NCI-H82 treated with DMSO at 0.1 percent for 48 hours (cell line): ENCODE data around the gene NOD2.

ENCODE experiments used
- DNase-seq: peaks from one replicate; lab custom pipeline; 2025; ENCODE audit not compliant: unreplicated experiment; lab: John Stamatoyannopoulos, UW

The NOD2 gene

DNA sequence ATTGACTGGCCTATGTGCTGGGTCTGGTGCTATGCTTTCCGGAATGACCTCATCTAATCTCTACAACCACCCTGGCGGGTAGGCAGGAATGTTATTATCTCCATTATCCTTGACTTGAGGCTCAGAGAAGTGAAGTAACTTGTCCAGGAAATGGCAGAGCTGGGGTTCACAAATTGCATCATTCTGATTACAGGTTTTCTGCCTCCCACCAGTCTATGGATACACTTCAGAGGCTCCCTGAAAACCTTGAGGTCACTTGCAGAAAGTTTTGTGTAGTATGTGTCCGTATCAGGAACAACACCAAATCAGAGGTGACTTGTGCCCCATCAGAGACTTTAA lies 19.1 kb downstream of the NOD2 start:
- no peak for DNase-seq

DNA sequence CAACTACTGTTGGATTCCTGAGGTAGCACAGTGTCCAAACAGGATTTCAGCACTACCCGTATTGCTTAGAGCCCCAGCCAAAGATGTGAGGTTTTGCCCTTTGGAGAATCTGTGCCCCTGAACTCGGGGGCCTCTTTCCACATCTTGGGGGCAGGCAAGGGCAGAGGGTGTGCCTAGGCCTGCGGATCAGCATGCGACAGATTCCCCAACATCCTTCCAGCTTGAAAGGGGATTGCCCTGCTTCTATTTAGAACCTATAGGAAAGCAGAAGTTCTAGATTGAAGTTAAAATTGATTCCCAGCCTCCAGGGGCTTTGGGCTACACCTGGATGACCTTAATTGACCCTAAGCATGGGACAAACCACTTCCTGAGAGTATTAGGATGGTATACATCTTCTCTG lies 19.6 kb downstream of the NOD2 start:
- no peak for DNase-seq

DNA sequence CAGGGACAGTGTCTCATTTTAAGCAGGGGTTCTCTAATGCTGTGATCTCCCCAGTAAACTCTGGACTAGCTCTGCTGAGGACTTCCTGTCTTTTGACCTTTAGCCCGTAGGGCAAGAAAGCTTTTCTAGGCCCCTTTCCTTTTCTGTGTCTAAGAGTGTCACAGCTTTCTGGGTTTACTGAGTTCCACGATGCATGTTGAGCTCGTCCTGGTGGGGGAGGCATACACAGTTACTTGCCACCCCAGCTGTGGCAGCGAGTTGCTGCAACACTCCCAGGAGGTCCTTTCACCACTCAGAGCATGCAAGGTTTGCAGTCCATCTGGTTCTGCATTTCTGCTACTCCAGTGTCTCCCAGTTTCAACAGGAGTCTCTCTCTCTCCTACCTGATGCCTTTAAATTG lies 23.7 kb downstream of the NOD2 start:
- DNase-seq: no peak

DNA sequence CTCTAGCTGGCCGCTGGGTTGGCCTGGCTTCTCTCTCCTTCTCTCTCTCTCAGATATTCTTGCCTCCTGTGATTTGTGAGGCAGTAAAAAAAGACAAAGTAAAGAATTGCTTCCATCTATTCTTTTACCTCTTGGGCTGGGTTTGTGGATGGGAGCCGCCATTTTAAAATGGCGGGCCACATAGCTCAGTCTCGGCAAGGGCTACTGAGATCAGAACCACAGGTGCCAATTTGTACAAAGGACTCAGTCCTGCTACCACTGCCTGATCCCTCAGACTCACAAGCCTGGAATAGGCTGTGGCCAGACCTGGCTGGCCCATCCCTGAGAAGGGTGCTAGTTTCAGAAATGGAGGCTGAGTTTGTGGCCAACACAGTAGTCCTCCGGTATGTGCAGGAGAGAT lies 24.1 kb downstream of the NOD2 start:
- DNase-seq: no peak

DNA sequence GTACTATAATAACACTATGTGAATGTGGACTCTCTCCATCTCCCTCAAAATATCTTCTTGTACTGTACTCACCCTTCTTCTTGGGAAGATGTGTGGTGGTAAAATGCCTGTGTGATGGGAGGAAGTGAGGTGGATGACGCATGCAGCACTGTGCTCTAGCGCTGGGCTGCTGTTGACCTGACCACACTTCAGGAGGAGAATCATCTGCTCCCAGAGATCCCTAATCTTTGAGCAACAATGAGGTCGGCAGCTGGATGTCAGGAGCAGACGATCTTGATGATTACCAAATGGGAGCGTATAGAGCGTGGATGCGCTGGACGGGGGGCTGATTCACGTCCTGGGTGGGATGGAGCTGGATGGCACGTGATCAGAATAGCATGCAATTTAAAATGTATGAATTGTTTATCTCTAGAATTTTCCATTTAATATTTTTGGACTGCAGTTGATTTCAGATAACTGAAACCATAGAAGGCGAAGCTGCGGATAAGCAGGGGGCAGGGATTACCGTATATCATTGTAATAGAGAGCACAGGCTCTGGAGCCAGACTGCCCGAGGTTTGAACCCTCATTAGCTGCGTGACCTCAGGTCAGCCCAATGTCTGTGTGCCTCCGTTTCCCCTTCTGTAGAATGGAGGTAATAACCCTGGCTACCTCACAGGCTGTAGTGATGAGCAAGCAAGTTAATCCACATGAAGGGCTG lies 24.8 kb downstream of the NOD2 start:
- DNase-seq: no peak

DNA sequence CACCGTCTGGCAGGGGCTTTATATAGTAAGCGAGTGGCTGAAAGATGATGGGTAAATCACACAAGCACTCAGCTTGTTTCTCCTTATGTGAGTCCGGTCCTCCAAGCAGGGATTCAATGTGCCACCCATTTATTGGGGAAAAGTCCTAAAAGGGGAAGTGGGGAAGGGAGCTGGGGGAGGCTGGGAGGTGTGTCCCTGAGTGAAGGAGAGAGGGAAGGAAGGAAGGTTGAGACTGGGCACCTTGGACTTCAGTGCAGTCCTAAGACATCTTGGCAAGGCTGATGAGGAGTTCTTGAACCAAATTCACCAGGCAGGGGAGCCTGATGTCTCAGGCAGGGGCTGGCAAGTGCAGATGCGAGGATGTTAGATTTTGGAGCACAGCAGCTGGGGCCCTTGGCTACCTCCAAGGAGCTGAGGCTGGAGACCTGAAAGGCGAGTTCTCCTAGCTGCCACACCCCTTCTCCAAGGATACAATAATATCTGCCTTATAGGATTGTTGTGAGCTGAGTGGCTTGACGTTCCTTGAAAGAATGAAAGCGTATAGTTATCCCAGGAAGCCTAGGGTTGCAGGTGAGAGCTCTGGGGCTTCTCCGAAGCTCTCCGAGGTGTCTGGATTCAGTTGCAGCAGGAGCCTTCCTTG lies 25.5 kb downstream of the NOD2 start:
- DNase-seq: no peak

DNA sequence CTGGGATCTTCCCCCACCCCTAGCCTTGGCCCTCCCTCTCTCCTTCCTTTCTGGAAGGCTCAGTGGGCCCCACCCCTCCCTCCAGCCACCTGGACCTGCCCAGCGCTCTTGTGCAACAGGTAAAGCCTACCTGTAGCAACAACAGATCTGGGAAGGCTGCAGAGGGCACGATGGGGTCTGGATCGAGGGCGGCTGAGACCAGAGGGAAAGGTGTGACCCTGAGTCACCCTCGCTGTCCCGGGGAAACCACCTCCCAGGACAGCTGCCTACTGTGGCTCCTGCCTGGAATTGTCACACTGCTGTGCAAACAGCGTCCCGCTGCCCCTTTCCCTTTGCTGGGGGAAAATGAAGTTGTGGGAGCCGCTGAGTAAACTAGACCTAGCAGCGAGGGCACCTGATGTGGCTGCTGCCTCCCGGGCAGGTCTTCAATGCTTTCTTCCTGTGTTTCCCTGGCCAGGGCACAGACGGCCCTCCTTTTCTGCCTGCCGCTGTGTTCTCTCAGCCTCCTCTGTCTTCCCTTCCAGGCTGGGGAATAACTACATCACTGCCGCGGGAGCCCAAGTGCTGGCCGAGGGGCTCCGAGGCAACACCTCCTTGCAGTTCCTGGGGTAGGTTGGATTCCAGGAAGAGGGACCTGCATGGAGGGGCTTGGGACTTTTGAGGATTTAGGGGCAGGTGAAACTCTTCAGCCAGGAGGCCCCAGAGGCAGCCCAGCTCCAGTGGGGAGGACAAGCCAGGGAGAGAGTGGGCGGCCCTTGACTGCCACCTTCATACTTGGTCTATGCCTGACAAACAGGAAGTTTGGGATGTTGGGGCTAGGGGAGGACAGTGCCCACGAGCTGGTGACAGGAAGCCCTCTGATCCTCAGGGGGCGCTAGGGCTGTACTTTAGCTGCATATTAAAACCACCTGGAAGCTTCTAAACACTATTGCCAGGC lies 26.3 kb downstream of the NOD2 start:
- DNase-seq: no peak

DNA sequence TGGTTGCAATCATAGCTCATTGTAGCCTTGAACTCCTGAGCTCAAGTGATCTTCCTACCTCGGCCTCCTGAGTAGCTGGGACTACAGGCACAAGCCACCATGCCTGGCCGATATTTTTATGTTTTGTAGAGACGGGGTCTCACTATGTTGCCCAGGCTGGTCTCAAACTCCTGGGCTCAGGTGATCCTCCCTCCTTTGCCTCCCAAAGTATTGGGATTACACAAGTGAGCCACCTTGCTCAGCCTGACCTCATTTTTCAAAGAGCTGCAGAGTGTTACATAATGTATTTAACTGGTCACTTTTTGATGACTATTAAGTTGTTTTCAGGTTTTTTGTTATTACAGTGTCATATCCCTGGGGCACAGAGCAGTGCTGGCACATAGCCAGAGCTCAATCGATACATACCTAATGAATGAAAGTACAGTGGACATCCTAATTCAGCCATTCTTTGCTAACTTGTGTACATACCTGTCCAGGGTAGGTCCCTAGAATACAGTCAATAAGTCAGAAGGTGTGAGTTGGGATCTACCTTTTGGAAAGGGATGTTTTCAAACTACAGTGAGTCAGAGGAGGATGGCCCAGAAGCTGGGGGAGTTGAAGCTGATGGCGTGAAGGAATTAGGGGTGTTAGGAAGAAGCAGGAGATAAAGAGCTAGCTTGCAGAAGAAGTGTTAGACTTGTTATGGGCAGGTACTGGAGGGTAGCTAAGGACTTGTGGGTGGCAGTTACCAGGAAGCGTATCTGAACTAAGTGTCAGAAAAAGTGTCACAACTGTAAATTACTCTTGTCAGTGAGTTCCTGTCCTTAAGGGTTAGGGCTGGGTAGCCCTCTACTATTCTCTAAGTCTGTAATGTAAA lies 28.4 kb downstream of the NOD2 start:
- no peak for DNase-seq

DNA sequence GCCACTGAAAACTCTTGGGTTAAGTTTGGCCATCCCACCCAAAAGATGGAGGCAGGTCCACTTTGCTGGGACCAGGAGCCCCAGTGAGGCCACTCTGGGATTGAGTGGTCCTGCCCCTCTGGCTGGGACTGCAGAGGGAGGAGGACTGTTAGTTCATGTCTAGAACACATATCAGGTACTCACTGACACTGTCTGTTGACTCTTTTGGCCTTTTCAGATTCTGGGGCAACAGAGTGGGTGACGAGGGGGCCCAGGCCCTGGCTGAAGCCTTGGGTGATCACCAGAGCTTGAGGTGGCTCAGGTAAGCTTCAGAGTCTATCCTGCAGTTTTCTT lies 29.0 kb downstream of the NOD2 start:
- no peak for DNase-seq

DNA sequence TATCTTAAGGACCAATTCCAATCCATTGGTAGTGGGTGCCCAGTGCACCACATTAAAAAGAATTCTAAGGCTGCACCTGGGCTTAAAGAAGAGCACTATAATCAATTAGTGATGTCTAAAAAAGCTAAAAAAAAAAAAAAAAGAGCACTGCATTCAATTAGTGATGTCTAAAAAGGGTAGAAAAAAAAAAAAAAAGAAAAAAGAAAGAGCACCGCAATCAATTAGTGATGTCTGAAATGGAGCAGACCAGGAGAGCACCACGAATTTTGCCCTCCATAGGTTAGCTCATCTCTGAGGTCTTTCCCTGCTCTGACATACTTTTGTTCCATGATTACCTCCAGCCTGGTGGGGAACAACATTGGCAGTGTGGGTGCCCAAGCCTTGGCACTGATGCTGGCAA lies 29.6 kb downstream of the NOD2 start:
- no peak for DNase-seq

DNA sequence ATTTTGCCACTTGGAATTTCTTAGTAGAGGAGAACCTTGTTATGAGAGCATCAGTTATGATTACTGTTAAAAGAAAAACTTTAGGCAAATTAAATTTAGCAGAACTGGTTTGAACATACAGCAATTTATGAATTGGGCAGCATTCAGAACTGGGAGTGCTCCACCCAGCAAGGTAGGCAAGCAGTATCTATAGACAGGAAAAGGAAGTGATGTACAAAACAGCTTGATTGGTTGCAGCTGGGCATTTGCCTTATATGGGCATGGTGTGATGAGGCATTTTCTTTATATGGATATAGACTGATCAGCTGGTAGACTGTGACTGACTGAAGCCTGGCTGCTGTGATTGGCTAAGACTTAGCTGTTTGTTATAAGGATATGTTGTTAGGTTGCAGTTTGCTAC lies 30.9 kb downstream of the NOD2 start:
- no peak for DNase-seq

DNA sequence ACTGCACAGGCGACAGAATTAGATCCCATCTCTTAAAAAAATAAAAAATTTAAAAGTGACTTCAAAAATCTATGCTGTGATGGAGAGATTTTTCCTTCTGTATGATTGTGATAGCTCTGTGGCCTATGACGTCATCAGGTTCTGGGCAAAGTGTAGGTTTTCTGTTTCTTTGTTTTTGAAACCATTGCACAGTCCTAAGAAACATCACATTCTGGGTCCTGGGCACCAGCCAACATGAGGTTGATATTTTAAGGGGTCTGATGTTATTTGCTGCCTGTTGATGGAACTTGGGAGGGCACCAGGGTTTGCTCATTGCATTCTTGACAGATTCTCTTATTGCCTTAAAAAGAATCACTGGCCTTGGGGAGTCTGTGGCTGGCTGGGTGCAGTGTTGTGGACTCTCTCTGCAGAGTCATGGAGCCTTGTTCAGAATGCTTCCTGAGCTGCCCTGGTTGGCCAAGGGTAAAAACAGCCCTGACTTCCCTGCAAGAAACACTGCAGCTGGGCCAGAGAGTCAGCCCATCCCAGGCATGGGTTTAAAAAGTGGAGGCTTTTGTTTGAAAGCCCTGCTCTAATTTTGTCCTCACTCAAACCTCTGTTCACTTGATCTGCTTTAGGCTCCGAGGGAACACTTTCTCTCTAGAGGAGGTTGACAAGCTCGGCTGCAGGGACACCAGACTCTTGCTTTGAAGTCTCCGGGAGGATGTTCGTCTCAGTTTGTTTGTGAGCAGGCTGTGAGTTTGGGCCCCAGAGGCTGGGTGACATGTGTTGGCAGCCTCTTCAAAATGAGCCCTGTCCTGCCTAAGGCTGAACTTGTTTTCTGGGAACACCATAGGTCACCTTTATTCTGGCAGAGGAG lies 38.0 kb downstream of the NOD2 start:
- no peak for DNase-seq

DNA sequence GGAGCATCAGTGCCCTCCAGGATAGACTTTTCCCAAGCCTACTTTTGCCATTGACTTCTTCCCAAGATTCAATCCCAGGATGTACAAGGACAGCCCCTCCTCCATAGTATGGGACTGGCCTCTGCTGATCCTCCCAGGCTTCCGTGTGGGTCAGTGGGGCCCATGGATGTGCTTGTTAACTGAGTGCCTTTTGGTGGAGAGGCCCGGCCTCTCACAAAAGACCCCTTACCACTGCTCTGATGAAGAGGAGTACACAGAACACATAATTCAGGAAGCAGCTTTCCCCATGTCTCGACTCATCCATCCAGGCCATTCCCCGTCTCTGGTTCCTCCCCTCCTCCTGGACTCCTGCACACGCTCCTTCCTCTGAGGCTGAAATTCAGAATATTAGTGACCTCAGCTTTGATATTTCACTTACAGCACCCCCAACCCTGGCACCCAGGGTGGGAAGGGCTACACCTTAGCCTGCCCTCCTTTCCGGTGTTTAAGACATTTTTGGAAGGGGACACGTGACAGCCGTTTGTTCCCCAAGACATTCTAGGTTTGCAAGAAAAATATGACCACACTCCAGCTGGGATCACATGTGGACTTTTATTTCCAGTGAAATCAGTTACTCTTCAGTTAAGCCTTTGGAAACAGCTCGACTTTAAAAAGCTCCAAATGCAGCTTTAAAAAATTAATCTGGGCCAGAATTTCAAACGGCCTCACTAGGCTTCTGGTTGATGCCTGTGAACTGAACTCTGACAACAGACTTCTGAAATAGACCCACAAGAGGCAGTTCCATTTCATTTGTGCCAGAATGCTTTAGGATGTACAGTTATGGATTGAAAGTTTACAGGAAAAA lies 38.8 kb downstream of the NOD2 start:
- DNase-seq: no peak

DNA sequence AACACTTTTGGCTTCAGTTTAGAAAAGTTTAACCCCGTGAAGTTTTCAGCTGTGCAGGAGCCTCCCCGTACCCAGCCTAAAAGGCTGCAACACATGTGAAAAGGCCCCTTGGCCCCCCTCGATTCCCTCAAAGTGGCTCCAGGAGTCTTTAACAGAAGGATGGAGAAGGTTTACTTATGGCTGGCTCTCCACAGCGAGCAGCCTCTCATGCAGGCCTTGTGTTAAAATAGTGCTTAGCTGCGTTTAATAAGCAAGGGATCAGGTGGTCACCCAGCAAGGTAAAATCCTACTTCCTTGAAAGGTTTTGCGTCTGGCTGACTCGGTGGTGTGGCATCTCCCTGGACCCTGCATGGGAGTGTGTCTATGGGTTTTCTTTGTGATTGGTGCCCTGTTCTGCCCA lies 40.1 kb downstream of the NOD2 start:
- DNase-seq: no peak

DNA sequence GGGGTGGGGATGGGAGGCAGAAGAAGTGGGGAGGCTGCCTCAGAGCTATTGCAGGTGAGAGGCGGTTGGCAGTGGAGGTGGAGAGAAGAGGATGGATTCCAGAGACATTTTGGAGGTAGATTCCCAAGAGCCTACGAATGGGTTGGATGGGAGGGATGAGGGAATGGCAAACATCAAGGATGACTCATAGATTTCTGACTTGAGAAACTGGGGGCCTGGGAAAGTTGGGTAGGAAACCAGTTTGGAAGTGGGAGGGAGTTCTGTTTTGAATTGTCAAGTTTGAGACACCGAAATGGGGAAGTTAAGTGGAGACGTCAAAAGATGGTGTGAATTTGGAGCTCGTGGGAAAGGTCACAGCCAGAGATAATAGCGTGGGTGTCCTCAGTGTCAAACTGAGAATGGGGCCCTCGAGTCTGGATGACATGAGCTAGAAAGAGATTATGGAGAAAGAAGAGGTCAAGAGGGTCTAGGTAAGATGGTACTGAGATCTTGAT lies 42.3 kb downstream of the NOD2 start:
- no peak for DNase-seq

DNA sequence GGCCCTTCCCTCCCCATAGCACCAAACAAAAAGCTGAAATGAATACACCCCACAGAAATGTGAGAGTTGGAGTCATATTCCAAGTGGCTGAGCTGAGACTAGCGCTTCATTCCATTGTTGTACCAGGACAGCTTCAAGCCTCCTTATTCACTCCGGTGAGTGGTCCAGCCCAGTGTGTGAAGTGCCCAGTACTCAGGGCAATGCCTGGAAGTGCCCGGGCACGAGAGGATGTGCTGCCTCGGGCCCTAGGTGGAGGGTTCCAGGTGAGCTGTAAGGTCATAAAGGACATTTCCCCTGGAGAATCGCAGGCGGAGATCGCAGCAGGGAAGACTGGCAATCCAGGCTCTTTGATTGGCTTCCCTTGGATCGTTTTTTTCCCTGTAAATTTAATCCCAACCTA lies 43.0 kb downstream of the NOD2 start:
- DNase-seq: no peak

DNA sequence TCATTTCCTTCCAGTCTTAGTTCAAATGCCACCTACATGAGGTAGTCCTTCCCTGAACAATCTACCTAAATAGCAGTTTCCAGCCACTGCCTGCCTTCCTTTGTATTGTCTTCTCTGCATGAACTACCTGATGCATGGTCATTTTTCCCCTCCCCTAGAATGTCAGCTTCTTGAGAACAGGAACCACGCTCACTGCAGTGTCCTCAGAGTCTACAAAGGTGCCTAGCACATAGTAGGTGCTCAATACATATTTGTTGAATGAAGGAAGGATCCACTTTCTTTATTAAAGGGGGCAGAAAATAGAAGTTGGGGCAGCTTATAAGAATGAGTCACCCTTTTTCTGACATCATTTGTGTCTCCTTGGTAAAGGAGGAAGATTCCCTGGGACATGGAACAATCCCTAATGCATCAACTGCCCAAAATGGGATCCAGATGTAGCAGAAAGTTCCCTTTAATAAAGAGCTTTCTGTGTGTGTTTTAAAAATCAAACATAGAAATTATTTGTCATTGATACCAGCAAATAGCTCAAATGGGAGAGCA lies 44.1 kb downstream of the NOD2 start:
- DNase-seq: no peak

DNA sequence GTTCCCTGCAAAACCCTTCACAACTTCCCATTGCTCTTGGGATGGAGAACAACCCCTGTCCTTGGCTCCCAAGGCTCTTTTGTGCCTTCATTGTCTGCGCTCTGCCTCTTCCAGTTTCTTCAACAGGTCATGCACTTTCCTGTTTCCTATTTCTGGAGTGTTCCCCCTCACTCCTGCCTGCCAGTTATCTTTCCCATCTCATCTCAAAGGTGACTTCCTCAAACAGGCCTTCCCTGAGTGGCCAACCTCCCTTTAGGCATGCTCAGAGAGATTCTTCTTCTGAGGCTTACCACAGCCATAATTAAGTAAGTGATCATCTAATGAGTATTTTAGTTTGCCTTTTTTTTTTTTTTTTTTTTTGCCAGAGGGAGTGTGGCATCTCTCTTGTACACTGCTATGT lies 45.6 kb downstream of the NOD2 start:
- no peak for DNase-seq

DNA sequence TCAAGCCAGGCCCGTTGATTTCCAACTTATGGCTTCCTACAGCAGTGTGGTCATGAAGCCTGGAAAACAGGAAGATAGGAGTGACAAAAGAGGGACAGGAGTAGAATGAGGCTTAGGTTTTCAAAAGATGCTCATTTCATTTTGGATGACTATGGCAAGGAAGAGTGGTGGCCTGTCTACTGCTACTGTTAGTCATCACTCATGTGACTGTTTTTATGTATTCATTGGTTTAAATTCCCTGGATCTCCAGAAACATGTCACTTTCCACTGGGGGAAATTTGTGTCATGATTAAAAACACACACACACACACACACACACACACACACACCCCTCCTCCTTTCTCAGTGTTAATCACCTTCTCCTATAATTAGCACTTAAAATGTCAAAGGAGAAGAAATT lies 47.3 kb downstream of the NOD2 start:
- DNase-seq: no peak
